Mesendoderm (in vitro differentiated cells): ENCODE measurements around the gene PCDHA10.

Experiments
- DNase-seq: peaks from one replicate; pipeline ENCODE4 v3.0.0; 2013
- H2AK5ac ChIP-seq: 2 replicates; pipeline ENCODE4 v1.6.1; 2013; ENCODE audit warnings: low read length, inconsistent platforms
- H2BK120ac ChIP-seq: 2 replicates; pipeline ENCODE4 v1.6.1; 2013; ENCODE audit warnings: low read depth, mild to moderate bottlenecking, low read length, moderate library complexity, mixed read lengths
- H2BK15ac ChIP-seq: replicated peaks from 2 replicates; pipeline ENCODE4 v1.6.1; 2013; ENCODE audit warnings: low read depth, mild to moderate bottlenecking, moderate library complexity
- H2BK5ac ChIP-seq: 2 replicates; pipeline ENCODE4 v1.6.1; 2013; ENCODE audit warnings: low read length, inconsistent platforms
- H3K18ac ChIP-seq: 2 replicates; pipeline ENCODE4 v1.6.1; 2013; ENCODE audit warnings: mild to moderate bottlenecking, low read length, mixed read lengths
- H3K23ac ChIP-seq: one replicate; pipeline ENCODE4 v1.6.1; 2013; ENCODE audit warnings: low read length
- H3K27ac ChIP-seq: 2 replicates; pipeline ENCODE4 v1.5.1; 2013; ENCODE audit warnings: low read depth, mild to moderate bottlenecking, inconsistent platforms, low read length, moderate library complexity
- H3K27me3 ChIP-seq: 2 replicates; pipeline ENCODE4 v1.6.1; 2013; ENCODE audit warnings: low read length, control low read depth, mild to moderate bottlenecking, inconsistent platforms; ENCODE audit not compliant: insufficient read depth, poor library complexity
- H3K36me3 ChIP-seq: 2 replicates; pipeline ENCODE4 v1.6.1; 2013; ENCODE audit warnings: low read length, inconsistent platforms; ENCODE audit not compliant: control insufficient read depth, insufficient read depth
- H3K4ac ChIP-seq: one replicate; pipeline ENCODE4 v1.6.1; 2013; ENCODE audit warnings: low read depth, mild to moderate bottlenecking, low read length, moderate library complexity
- H3K4me1 ChIP-seq: 2 replicates; pipeline ENCODE4 v1.6.1; 2013; ENCODE audit warnings: low read depth, low read length, inconsistent platforms; ENCODE audit not compliant: control insufficient read depth
- H3K4me2 ChIP-seq: 2 replicates; pipeline ENCODE4 v1.6.1; 2013; ENCODE audit warnings: low read length
- H3K4me3 ChIP-seq: 2 replicates; pipeline ENCODE4 v1.5.1; 2013; ENCODE audit warnings: mild to moderate bottlenecking, low read length
- H3K56ac ChIP-seq: one replicate; pipeline ENCODE4 v1.6.1; 2013; ENCODE audit warnings: low read length
- H3K79me1 ChIP-seq: 2 replicates; pipeline ENCODE4 v1.6.1; 2013; ENCODE audit warnings: low read length, inconsistent platforms
- H3K79me2 ChIP-seq: 2 replicates; pipeline ENCODE4 v1.6.1; 2013; ENCODE audit warnings: mild to moderate bottlenecking, low read length; ENCODE audit not compliant: control insufficient read depth, insufficient read depth
- H3K9ac ChIP-seq: 2 replicates; pipeline ENCODE4 v1.6.1; 2013; ENCODE audit warnings: low read length, inconsistent platforms
- H4K5ac ChIP-seq: one replicate; pipeline ENCODE4 v1.6.1; 2013; ENCODE audit warnings: low read length
- H4K8ac ChIP-seq: one replicate; pipeline ENCODE4 v1.6.1; 2013; ENCODE audit warnings: low read depth, mild to moderate bottlenecking, control low read depth, low read length, moderate library complexity
- WGBS: extraction: QIAGEN DNeasy Blood & Tissue Kit; methylation state at CpG from one replicate; pipeline ENCODE4 v1.1.7; 2013; ENCODE audit warnings: low lambda C conversion rate, missing lambda C conversion rate; ENCODE audit not compliant: insufficient coverage; ENCODE audit errors: extremely low coverage; 5-methylcytosine and 5-hydroxymethylcytosine counted together

The PCDHA10 gene

GRCh38 chr5:140857177-140857986 lies 1.7 kb downstream of the PCDHA10 start:
- H3K9ac ChIP-seq, result no peak overlapping the region

GRCh38 chr5:140857987-140858240 lies 2.2 kb downstream of the PCDHA10 start:
- Histone ChIP-seq H3K36me3 (no peaks in the 10 kb centered on the region), H3K4me3 (no peak overlapping the region), H3K18ac (no peak overlapping the region), H3K4me2 (no peak overlapping the region), H2BK5ac (no peak overlapping the region), H3K79me1 (no peaks in the 10 kb centered on the region), H4K5ac (no peak overlapping the region), H3K27me3 (no peaks in the 10 kb centered on the region), H3K56ac (no peak overlapping the region), H4K8ac (no peak overlapping the region), H2AK5ac (no peak overlapping the region), H3K4me1 (no peaks in the 10 kb centered on the region), H2BK15ac (no peak overlapping the region), H3K27ac (no peak overlapping the region), H3K9ac (no peak overlapping the region), H2BK120ac (no peak overlapping the region), H3K79me2 (no peaks in the 10 kb centered on the region), H3K23ac (no peak overlapping the region), H3K4ac (no peak overlapping the region)
- DNase-seq, result no peak
- WGBS, result no CpG with 5 or more reads among the region's 22 CpGs

More at GRCh38 chr5:140857177-140857986, 1.7 kb downstream of the PCDHA10 start:
- Histone ChIP-seq H3K79me1 (no peaks in the 10 kb centered on the region), H3K79me2 (no peaks in the 10 kb centered on the region), H3K56ac (no peak overlapping the region), H4K5ac (no peak overlapping the region), H2BK15ac (no peak overlapping the region), H2BK120ac (no peak overlapping the region), H3K4me3 (no peak overlapping the region), H3K4me2 (no peak overlapping the region), H3K23ac (no peak overlapping the region), H3K36me3 (no peaks in the 10 kb centered on the region), H2AK5ac (no peak overlapping the region), H2BK5ac (no peak overlapping the region), H3K27me3 (no peaks in the 10 kb centered on the region), H4K8ac (no peak overlapping the region), H3K4me1 (no peaks in the 10 kb centered on the region), H3K18ac (no peak overlapping the region), H3K27ac (no peak overlapping the region), H3K4ac (no peak overlapping the region)
- no CpG with 5 or more reads among the region's 94 CpGs for WGBS
- DNase-seq, result no peak

- H3K18ac ChIP-seq, result no peak overlapping the region
- H3K9ac ChIP-seq, result no peak overlapping the region
- no peak overlapping the region for H4K5ac ChIP-seq
- H3K27me3 ChIP-seq, result no peaks in the 10 kb centered on the region
- H2BK120ac ChIP-seq, result no peak overlapping the region
- no peaks in the 10 kb centered on the region for H3K79me2 ChIP-seq
- H3K23ac ChIP-seq, result no peak overlapping the region
- H3K27ac ChIP-seq, result no peak overlapping the region
- no peak overlapping the region for H2AK5ac ChIP-seq
- H4K8ac ChIP-seq, result no peak overlapping the region
- no peaks in the 10 kb centered on the region for H3K79me1 ChIP-seq
- no peaks in the 10 kb centered on the region for H3K4me1 ChIP-seq
- H3K4me3 ChIP-seq, result no peak overlapping the region
- no peak overlapping the region for H2BK5ac ChIP-seq
- H2BK15ac ChIP-seq, result no peak overlapping the region
- no peak overlapping the region for H3K56ac ChIP-seq
- H3K36me3 ChIP-seq, result no peaks in the 10 kb centered on the region
- DNase-seq, result no peak
- no peak overlapping the region for H3K4me2 ChIP-seq
- no peak overlapping the region for H3K4ac ChIP-seq
- WGBS, result no CpG with 5 or more reads among the region's 76 CpGs
Observed at GRCh38 chr5:140862441-140863295, 7.0 kb downstream of the PCDHA10 start.

GRCh38 chr5:140868721-140869554 lies 13.2 kb downstream of the PCDHA10 start, which contains the start of gene PCDHA11:
PCDHA11 (plus strand) TSS chr5:140868957; CDS start chr5:140869104, 147 bp downstream.
- Histone ChIP-seq H3K79me1 (no peaks in the 10 kb centered on the region), H3K56ac (peak within 1 kb of the TSS; percentile 68), H3K4me1 (no peaks in the 10 kb centered on the region), H3K79me2 (no peaks in the 10 kb centered on the region), H3K9ac (peak within 1 kb of the TSS; percentile 65), H3K4ac (no peak within 1 kb of the TSS), H3K27me3 (no peaks in the 10 kb centered on the region), H3K36me3 (no peaks in the 10 kb centered on the region), H3K18ac (peak within 1 kb of the TSS; percentile 70), H2BK120ac (no peak within 1 kb of the TSS), H4K5ac (no peak within 1 kb of the TSS), H3K27ac (no peak within 1 kb of the TSS), H3K23ac (no peak within 1 kb of the TSS), H3K4me2 (no peak within 1 kb of the TSS), H4K8ac (no peak within 1 kb of the TSS), H2AK5ac (no peak within 1 kb of the TSS), H3K4me3 (peak within 1 kb of the TSS; percentile 41), H2BK15ac (no peak within 1 kb of the TSS), H2BK5ac (no peak within 1 kb of the TSS)
- peak; percentile 84 for DNase-seq
- no CpG with 5 or more reads among the region's 41 CpGs for WGBS

- H4K8ac ChIP-seq, result no peak overlapping the region
- no CpG with 5 or more reads among the region's 5 CpGs for WGBS
- H3K79me1 ChIP-seq, result no peaks in the 10 kb centered on the region
- no peak overlapping the region for H3K9ac ChIP-seq
- H2BK120ac ChIP-seq, result no peak overlapping the region
- no peak overlapping the region for H3K18ac ChIP-seq
- no peaks in the 10 kb centered on the region for H3K4me1 ChIP-seq
- no peaks in the 10 kb centered on the region for H3K27me3 ChIP-seq
- no peak for DNase-seq
- no peaks in the 10 kb centered on the region for H3K36me3 ChIP-seq
- no peak overlapping the region for H4K5ac ChIP-seq
- no peak overlapping the region for H2BK5ac ChIP-seq
- no peak overlapping the region for H3K27ac ChIP-seq
- H3K4me3 ChIP-seq, result no peak overlapping the region
- H3K56ac ChIP-seq, result no peak overlapping the region
- no peak overlapping the region for H2AK5ac ChIP-seq
- H2BK15ac ChIP-seq, result no peak overlapping the region
- no peak overlapping the region for H3K4me2 ChIP-seq
- no peaks in the 10 kb centered on the region for H3K79me2 ChIP-seq
- H3K23ac ChIP-seq, result no peak overlapping the region
- H3K4ac ChIP-seq, result no peak overlapping the region
Observed at GRCh38 chr5:140869555-140869886, 13.8 kb downstream of the PCDHA10 start.
